IPS-15b (cell line): ENCODE results near the gene FLT3.

Source experiments
- H3K27me3 ChIP-seq: one replicate; pipeline ENCODE4 v1.6.1; 2013; ENCODE audit warnings: low read length; ENCODE audit not compliant: control insufficient read depth, insufficient read depth
- H3K36me3 ChIP-seq: one replicate; pipeline ENCODE4 v1.6.1; 2013; ENCODE audit warnings: low read length; ENCODE audit not compliant: control insufficient read depth, insufficient read depth
- H3K4me1 ChIP-seq: one replicate; pipeline ENCODE4 v1.6.1; 2013; ENCODE audit warnings: mild to moderate bottlenecking, low read length; ENCODE audit not compliant: control insufficient read depth, insufficient read depth
- H3K4me3 ChIP-seq: one replicate; pipeline ENCODE4 v1.5.1; 2013; ENCODE audit warnings: low read depth, low read length
- H3K9ac ChIP-seq: one replicate; pipeline ENCODE4 v1.6.1; 2013; ENCODE audit warnings: low read depth, mild to moderate bottlenecking, low read length
- H3K9me3 ChIP-seq: one replicate; pipeline ENCODE4 v1.6.1; 2013; ENCODE audit warnings: mild to moderate bottlenecking, low read length; ENCODE audit not compliant: control insufficient read depth, insufficient read depth

The FLT3 gene

GRCh38 chr13:27985600-27985999, 114.8 kb downstream of the FLT3 start:
- Histone ChIP-seq H3K27me3 (peaks cover 72% of the 10 kb centered on the region), H3K4me3 (no peak overlapping the region), H3K9me3 (no peaks in the 10 kb centered on the region), H3K36me3 (no peaks in the 10 kb centered on the region), H3K9ac (no peak overlapping the region), H3K4me1 (no peaks in the 10 kb centered on the region)

DNA sequence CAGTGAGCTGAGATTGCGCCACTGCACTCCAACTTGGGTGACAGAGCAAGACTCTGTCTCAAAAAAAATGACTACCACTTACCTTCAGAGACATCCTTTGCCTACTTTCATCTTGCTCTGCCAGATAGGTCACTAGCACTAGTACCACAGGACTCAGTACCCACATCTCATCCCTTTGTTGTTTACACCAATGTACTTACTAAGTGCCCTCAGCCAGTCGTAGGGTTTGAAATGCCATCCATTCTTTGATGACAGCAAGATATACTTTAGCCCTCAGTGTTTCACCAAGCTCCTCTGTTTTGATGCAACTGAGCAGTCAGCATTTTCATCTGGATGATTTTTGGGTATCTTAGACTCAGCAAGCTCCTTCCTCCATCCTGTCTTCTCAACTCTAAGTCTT, 118.0 kb downstream of the FLT3 start:
- no peaks in the 10 kb centered on the region for H3K4me1 ChIP-seq

GRCh38 chr13:27981006-27981708, 119.2 kb downstream of the FLT3 start:
- Histone ChIP-seq H3K4me3 (peak overlapping the region; percentile 26), H3K9me3 (no peaks in the 10 kb centered on the region), H3K36me3 (no peaks in the 10 kb centered on the region), H3K9ac (no peak overlapping the region), H3K4me1 (no peaks in the 10 kb centered on the region), H3K27me3 (peaks cover 94% of the 10 kb centered on the region)

More for the DNA sequence above, 118.0 kb downstream of the FLT3 start:
- Histone ChIP-seq H3K27me3 (peaks cover 93% of the 10 kb centered on the region), H3K4me3 (no peak overlapping the region), H3K9ac (no peak overlapping the region), H3K36me3 (no peaks in the 10 kb centered on the region), H3K9me3 (no peaks in the 10 kb centered on the region)

DNA sequence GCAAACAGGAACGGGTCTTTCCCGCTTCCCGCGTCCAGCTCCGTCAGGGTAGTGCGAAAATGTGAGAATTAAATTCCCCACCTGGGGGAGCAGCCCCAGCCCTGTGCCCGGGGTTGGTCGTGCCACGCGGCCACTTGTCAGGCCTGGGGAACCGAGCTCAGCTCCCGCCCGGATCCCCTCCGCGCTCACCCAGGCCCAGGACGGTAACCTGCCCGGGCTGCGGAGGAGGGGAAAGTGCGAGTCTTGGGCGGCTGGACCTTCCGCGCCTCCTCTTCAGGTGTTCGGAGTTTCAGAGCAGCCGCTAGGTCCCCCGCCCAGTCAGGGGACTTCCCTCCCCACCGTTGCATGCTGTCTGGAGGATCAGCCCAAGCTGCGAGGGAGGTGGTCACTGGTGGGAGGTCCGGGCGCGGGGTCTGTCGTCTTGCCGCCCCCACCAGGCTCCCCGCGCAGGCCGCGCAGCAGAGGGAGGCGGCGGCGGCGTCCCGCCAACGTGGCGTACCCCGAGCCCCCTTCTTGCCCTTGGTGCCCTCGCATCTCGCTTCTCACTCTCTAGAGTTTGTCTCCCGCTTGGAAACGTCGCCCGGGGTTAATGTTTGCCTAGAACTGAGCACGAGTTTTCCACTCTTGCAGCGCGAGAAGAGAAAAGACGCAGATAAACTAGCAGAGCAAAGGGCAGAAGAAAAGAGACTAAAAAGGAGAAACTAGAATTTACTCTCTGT, 119.9 kb downstream of the FLT3 start:
- Histone ChIP-seq H3K27me3 (peaks cover 94% of the 10 kb centered on the region), H3K36me3 (no peaks in the 10 kb centered on the region), H3K9ac (no peak overlapping the region), H3K9me3 (no peaks in the 10 kb centered on the region), H3K4me1 (no peaks in the 10 kb centered on the region), H3K4me3 (peak overlapping the region; percentile 26)

DNA sequence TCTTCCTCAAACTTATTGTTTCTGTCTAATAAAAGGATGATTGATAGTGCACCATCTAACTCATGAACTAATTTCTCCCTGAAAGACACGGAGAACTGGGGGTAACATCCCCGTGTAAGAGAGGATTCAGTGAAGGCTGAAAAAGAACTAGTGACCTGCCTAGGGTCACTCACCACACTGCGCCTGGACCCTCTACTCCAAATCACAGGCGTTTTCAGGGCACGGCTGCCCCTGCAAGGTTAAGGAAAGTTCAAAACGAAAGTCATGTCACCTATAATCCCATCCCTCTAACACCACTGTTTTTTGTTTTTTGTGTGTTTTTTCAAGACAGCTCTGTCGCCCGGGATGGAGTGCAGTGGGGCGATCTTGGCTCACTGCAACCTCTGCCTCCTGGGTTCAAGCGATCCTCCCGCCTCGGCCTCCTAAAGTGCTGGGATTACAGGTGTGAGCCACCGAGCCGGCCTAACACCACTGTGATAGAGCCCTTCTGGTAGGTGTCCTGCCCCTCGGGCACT, 120.6 kb downstream of the FLT3 start:
- Histone ChIP-seq H3K9ac (no peak overlapping the region), H3K4me1 (no peaks in the 10 kb centered on the region), H3K36me3 (no peaks in the 10 kb centered on the region), H3K9me3 (no peaks in the 10 kb centered on the region), H3K4me3 (peak overlapping the region; percentile 22), H3K27me3 (peaks cover 94% of the 10 kb centered on the region)

DNA sequence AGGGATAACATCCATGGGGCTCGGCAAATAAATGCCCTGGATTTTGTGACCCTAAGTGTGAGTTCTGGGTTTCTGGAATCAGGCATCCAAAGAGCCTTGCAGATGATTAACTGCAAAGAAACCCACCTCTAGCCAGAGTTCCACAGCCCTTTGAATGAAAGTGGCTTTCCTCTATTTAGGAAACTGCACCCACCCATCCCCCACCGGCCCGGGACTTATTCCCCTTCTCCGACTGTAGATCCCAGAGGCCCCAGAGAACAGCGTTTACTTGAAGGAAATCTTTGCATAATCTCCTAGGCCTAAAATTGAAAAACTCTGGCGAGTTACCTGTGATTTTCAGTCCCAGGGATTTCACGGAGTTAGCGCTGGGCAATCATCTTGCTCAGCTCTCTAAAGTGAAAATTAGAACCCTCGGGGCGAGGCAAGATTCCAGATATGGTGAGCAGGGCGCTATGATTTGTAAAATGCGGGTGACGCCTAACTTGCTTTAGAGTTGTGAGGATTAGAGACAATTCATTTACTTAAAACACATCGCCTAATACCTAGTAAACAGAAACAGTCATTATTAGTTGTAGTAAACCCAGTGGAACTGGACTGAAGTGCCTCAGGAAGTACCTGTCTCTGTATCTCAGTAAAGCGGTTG, 121.3 kb downstream of the FLT3 start:
- Histone ChIP-seq H3K4me1 (no peaks in the 10 kb centered on the region), H3K27me3 (peaks cover 100% of the 10 kb centered on the region), H3K9ac (no peak overlapping the region), H3K4me3 (peak overlapping the region; percentile 13), H3K36me3 (no peaks in the 10 kb centered on the region), H3K9me3 (no peaks in the 10 kb centered on the region)

DNA sequence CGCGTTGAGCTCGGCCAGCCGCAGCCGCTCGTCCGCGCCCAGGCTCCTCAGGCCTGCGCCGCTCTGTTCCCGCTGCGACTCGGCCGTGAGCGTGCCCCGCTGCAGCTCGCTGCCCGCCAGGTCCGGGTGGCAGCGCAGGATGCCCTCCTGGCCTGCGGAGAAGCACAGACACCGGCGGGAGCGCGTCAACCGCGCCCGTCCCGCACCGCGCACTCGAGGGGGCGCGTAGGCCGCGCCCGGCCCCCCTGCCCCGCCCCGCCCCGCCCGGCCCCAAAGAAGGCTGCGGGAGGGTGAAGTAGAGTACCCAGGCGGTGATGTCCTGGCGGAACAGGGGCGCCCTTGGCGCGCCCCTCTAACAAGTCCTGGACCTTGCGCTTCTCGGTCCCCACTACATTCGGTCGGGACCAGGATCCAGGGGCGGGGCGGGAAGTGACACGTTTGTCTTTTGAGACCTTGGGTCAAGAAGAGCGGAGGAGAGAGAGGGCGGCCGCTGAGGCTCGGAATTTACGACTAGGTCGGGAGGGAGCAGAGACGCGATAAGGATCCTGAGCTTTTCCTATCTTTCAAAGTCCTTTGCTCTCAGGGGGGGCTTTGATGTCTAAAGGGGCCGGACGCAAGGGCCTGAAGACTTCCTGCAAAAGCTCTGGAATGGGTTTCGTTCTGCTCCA, 121.9 kb downstream of the FLT3 start:
- Histone ChIP-seq H3K4me1 (no peaks in the 10 kb centered on the region), H3K9ac (no peak overlapping the region), H3K4me3 (peak overlapping the region; percentile 22), H3K27me3 (peaks cover 100% of the 10 kb centered on the region), H3K9me3 (no peaks in the 10 kb centered on the region), H3K36me3 (no peaks in the 10 kb centered on the region)

DNA sequence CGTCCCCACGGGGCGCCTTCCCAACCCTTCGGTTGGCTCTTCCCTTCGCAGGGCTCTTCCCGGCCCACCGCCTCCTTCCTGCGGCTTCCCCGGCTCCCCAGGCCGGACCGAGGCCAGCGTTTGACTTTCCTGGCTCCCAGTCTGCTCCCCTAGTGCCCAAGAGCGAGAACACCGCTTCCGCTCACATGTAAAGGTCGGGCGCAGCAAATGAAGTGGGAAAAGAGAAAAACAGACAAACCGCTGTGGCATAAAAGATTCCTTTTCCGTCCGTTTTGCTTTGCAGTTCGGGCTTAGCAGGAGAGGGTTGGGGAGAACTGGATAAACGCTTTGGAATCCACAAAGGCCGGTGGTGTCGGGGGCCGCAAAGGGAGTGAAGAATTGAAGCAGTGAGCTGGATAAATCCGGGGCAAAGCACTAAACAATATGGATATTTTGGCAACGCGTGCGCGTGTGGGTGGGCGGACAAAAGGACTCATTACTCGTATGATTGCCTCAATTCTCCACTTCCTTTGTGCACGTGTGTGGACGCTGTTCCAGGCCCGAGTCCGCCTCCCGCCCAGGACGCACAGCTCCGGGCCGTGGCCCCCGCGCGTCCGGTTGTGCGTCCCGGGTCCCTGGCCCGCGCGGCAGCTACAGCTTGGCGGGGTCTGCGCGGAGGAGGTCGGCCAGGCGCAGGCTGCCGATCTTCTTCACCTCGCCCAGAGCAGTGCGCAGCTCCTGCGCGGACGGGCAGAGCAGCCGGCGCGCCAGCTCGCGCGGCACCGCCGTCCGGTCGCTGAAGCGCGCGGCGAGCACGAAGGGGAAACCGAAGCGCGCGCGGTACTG, 122.7 kb downstream of the FLT3 start:
- Histone ChIP-seq H3K9me3 (no peaks in the 10 kb centered on the region), H3K4me3 (peak overlapping the region; percentile 22), H3K27me3 (peaks cover 100% of the 10 kb centered on the region), H3K4me1 (no peaks in the 10 kb centered on the region), H3K36me3 (no peaks in the 10 kb centered on the region), H3K9ac (no peak overlapping the region)

DNA sequence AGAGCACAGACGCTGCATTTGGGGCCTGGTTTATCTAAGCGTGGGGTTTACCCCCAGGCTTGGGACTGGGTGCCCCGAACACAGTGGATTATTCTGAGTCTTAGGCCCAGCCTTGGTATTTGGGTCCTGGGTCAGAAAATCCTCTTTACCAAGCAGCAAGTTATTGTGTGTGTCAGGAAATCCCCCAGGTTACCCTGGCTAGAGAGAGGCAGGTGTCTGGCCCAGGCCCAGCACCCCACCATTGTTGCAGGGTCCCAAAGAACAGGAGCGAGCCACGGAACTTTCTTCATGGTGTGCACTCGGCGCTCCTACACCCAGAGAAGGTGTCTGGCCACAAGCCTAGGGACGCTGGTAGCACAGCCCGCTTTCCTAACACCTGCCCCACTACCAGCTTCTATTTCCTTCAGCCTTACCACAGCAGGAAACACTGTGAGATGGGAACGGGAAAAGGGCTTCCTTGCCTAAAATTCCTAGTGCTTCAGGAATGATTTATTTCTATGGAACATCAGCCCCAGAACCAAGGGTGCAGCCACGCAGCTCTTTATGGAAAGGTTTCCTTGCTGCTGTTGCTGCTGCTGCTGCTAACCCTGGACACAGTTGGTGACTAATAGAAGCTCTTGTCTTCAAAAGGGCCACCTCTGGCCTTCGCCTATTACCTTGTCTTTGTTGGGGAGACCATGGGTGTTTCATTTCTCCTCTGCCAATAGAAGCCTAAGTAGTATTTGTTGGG, 123.8 kb downstream of the FLT3 start:
- no peak overlapping the region for H3K9ac ChIP-seq
- peak overlapping the region; percentile 35 for H3K4me3 ChIP-seq
- H3K27me3 ChIP-seq, result peaks cover 100% of the 10 kb centered on the region
- no peaks in the 10 kb centered on the region for H3K9me3 ChIP-seq
- peaks cover 2% of the 10 kb centered on the region for H3K4me1 ChIP-seq
- H3K36me3 ChIP-seq, result no peaks in the 10 kb centered on the region

DNA sequence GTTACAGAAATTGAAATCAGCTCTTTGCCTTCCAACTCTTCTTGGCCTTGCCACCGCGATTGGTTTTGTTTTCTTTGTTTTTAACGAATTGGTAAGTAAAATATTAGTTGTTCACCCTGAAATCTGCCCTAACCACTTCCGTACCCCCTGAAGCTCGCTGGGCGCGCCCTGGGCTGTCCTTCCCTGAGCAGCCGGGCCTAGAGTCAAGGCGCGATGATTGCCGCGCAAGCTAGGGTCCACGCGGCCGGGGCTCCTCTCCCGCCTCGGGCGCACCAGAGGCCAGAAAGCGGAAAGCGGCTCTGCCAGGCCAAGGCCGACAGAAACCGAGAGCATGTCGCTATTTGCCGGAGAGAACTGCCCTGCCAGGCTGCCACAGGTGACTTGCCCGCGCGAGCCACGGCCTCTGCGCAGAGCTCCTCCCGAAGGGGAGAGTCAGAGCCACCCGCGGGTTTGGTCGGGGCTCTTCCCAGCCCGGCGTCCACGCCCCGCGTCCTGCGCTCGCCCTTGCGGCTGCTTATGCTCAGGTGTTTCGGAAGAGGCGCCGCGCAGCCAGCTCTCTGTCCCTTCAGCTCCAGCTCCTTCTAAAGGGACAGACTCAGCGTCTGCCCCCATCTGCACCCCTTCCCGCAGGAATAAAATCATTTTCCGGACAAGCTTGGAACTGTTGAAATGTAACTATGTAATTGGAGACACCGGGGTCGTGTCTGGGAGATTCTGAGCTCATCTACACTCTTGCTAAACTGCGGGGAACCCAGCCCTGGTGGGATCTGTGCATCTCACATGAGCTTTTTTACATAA, 124.6 kb downstream of the FLT3 start:
- H3K4me1 ChIP-seq, result peaks cover 7% of the 10 kb centered on the region
- no peaks in the 10 kb centered on the region for H3K36me3 ChIP-seq
- H3K9me3 ChIP-seq, result no peaks in the 10 kb centered on the region
- H3K4me3 ChIP-seq, result peak overlapping the region; percentile 35
- no peak overlapping the region for H3K9ac ChIP-seq
- H3K27me3 ChIP-seq, result peaks cover 100% of the 10 kb centered on the region
